Measurements from ENCODE around the gene LIPE.

GRCh38 chr19:42465827-42466280, 38.7 kb upstream of the LIPE start:
- no peak for TF ChIP-seq POLR2A (IDR thresholded peaks at IDR 0.05)
- TF ChIP-seq CTCF (IDR thresholded peaks at IDR 0.05), result no peak
- no peak for TF ChIP-seq POLR2AphosphoS5 (IDR thresholded peaks at IDR 0.05)
